K562 (cell line): ENCODE data around the gene SLC9C2. TPM values are rescaled to one million over a fixed set of nuclear protein-coding genes. Genes with fewer than 3 reads are reported as not detected.

Experiments
- EHMT2 ChIP-seq: fragments of 450-650 bp; IDR thresholded peaks from 2 replicates; pipeline ENCODE4 v1.6.1; 2018; ENCODE audit warnings: antibody characterized with exemption
- ESRRA ChIP-seq: fragments of 450-650 bp; IDR thresholded peaks from 2 replicates; pipeline ENCODE4 v1.6.1; 2014; ENCODE audit warnings: low read depth, mild to moderate bottlenecking, moderate library complexity, borderline replicate concordance
- ETS2 ChIP-seq: IDR thresholded peaks from 2 replicates; pipeline ENCODE4 v1.6.1; 2016; ENCODE audit warnings: borderline replicate concordance, missing genetic modification characterization, mild to moderate bottlenecking, moderate library complexity, missing compliant biosample characterization; ENCODE audit not compliant: poor library complexity, severe bottlenecking
- MEF2A ChIP-seq: IDR thresholded peaks from 2 replicates; pipeline ENCODE4 v1.6.1; 2011; ENCODE audit warnings: low read depth, mild to moderate bottlenecking, low read length, moderate library complexity; ENCODE audit not compliant: control insufficient read depth
- YY1 ChIP-seq, 3 experiments: IDR thresholded peaks; 2 replicates each; pipeline ENCODE4 v1.6.1; 2011; ENCODE audit warnings: low read length in 2 of 3, mild to moderate bottlenecking in 2 of 3, moderate library complexity in 2 of 3, borderline replicate concordance in 1 of 3, control low read depth in 1 of 3, low read depth in 1 of 3; ENCODE audit not compliant: insufficient read depth in 3 of 3, insufficient replicate concordance in 2 of 3, control insufficient read depth in 1 of 3, insufficient read length in 1 of 3; ENCODE audit errors: extremely low read depth in 1 of 3
- ZNF316 ChIP-seq: fragments of 450-650 bp; IDR thresholded peaks from 2 replicates; pipeline ENCODE4 v1.6.1; 2016
- polyA plus RNA-seq, 8 experiments: library from polyadenylated mRNA; depleted of rRNA in 4 of 8; stranded (reverse) in 5 of 8; unstranded in 3 of 8; fragments of >200 nt; fragmentation: Nextera tagmentation in 2 of 8; fragmentation: Illumina TruSeq in 1 of 8; extraction: Ambion mirVana in 2 of 8; extraction: Trizol in 1 of 8; gene quantifications; 2 replicates each; pipeline versions ENCODE4 v1.2.1 to v1.2.3, GENCODE V29; 2011 to 2014; ENCODE audit warnings: inconsistent platforms in 1 of 8, missing spikeins in 1 of 8
- total RNA-seq, 7 experiments: library from RNA; depleted of rRNA in 6 of 7; stranded (reverse); fragments of >200 nt in 6 of 7; fragmentation: Illumina TruSeq in 2 of 7; extraction: Trizol in 2 of 7; gene quantifications; 2 replicates each; pipeline versions ENCODE4 v1.2.1 to v1.2.3, GENCODE V29; 2011 to 2021; ENCODE audit warnings: low replicate concordance in 1 of 7
- TF ChIP-seq, protein P1 (sequence below): fragments of 450-650 bp; IDR thresholded peaks from 2 replicates; pipeline ENCODE4 v1.6.1; 2017; ENCODE audit warnings: antibody characterized with exemption, mild to moderate bottlenecking

SLC9C2 gene
- total and polyA plus RNA-seq, 9 of the 15 experiments (the other 6 are each of a cell fraction or from before 2014, with no cell fraction given): 0.11 to 0.22 (median 0.15) TPM; not detected in 5

GRCh38 chr1:173499729-173500128, 103.1 kb downstream of the SLC9C2 start (continued):
- TF ChIP-seq ETS2 (no peak), EHMT2 (peak; percentile 33; the same call in 1 of the 2 replicates), ZNF316 (peak; percentile 55; the same call in 1 of the 2 replicates), MEF2A (no peak), YY1 (IDR thresholded peaks at IDR 0.05; ENCODE audit: borderline replicate concordance in 1 of 3, control insufficient read depth in 1 of 3, extremely low read depth in 1 of 3, insufficient read depth in 3 of 3, insufficient read length in 1 of 3, insufficient replicate concordance in 2 of 3, low read depth in 1 of 3, low read length in 2 of 3) (peak in 1 of 3 experiments; percentile 44), ESRRA (peak; percentile 95)
- TF ChIP-seq, protein P1, sequence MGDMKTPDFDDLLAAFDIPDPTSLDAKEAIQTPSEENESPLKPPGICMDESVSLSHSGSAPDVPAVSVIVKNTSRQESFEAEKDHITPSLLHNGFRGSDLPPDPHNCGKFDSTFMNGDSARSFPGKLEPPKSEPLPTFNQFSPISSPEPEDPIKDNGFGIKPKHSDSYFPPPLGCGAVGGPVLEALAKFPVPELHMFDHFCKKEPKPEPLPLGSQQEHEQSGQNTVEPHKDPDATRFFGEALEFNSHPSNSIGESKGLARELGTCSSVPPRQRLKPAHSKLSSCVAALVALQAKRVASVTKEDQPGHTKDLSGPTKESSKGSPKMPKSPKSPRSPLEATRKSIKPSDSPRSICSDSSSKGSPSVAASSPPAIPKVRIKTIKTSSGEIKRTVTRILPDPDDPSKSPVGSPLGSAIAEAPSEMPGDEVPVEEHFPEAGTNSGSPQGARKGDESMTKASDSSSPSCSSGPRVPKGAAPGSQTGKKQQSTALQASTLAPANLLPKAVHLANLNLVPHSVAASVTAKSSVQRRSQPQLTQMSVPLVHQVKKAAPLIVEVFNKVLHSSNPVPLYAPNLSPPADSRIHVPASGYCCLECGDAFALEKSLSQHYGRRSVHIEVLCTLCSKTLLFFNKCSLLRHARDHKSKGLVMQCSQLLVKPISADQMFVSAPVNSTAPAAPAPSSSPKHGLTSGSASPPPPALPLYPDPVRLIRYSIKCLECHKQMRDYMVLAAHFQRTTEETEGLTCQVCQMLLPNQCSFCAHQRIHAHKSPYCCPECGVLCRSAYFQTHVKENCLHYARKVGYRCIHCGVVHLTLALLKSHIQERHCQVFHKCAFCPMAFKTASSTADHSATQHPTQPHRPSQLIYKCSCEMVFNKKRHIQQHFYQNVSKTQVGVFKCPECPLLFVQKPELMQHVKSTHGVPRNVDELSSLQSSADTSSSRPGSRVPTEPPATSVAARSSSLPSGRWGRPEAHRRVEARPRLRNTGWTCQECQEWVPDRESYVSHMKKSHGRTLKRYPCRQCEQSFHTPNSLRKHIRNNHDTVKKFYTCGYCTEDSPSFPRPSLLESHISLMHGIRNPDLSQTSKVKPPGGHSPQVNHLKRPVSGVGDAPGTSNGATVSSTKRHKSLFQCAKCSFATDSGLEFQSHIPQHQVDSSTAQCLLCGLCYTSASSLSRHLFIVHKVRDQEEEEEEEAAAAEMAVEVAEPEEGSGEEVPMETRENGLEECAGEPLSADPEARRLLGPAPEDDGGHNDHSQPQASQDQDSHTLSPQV: peak; percentile 76
